ENCODE results near the gene TMC5.
"Not testable (repeated sequence)": the region's sequence is repeated elsewhere in the genome, so short reads cannot be mapped to it uniquely, and the experiment has no call there.

TMC5 gene, protein sequence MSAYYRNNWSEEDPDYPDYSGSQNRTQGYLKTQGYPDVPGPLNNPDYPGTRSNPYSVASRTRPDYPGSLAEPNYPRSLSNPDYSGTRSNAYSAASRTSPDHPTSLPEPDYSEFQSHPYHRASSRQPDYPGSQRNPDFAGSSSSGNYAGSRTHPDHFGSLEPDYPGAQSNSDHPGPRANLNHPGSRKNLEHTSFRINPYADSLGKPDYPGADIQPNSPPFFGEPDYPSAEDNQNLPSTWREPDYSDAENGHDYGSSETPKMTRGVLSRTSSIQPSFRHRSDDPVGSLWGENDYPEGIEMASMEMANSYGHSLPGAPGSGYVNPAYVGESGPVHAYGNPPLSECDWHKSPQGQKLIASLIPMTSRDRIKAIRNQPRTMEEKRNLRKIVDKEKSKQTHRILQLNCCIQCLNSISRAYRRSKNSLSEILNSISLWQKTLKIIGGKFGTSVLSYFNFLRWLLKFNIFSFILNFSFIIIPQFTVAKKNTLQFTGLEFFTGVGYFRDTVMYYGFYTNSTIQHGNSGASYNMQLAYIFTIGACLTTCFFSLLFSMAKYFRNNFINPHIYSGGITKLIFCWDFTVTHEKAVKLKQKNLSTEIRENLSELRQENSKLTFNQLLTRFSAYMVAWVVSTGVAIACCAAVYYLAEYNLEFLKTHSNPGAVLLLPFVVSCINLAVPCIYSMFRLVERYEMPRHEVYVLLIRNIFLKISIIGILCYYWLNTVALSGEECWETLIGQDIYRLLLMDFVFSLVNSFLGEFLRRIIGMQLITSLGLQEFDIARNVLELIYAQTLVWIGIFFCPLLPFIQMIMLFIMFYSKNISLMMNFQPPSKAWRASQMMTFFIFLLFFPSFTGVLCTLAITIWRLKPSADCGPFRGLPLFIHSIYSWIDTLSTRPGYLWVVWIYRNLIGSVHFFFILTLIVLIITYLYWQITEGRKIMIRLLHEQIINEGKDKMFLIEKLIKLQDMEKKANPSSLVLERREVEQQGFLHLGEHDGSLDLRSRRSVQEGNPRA

DNA sequence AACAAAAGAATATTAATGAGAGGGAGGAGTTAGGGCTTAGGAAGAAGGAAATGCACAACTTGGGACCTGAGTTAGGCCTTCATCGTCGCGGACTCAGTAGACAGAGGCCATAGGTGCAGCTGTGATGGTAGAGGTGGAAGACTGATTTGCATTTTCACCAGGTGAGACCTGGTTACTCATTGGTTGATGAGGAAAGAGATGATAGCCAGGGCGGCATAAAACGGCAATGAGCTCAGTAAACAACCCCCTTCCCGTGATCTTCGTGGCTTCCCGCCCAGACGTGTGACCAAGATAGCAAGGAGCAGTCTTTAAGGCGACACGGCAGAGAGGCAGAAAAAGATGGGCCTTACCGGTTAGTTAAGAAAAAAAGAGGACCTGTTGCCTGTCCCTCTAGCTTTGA lies at the start of gene TMC5:
TMC5 (plus strand) TSS at position 244 of the 400 bp plus-strand sequence. CDS start 22,156 bp downstream, outside the sequence.
- H3K27ac ChIP-seq, result no peak within 1 kb of the TSS
- no peak for TF ChIP-seq CTCF (IDR thresholded peaks at IDR 0.05)
- no peak for TF ChIP-seq ZFX (IDR thresholded peaks at IDR 0.05; ENCODE audit: borderline replicate concordance)

GRCh38 chr16:19372541-19372940 lies 45.1 kb upstream of the TMC5 start:
- H3K27ac ChIP-seq, result not testable (repeated sequence)

- no peak for TF ChIP-seq ZFX (IDR thresholded peaks at IDR 0.05; ENCODE audit: borderline replicate concordance)
- TF ChIP-seq CTCF (IDR thresholded peaks at IDR 0.05), result no peak
Observed at GRCh38 chr16:19374402-19374801, 43.3 kb upstream of the TMC5 start.

DNA sequence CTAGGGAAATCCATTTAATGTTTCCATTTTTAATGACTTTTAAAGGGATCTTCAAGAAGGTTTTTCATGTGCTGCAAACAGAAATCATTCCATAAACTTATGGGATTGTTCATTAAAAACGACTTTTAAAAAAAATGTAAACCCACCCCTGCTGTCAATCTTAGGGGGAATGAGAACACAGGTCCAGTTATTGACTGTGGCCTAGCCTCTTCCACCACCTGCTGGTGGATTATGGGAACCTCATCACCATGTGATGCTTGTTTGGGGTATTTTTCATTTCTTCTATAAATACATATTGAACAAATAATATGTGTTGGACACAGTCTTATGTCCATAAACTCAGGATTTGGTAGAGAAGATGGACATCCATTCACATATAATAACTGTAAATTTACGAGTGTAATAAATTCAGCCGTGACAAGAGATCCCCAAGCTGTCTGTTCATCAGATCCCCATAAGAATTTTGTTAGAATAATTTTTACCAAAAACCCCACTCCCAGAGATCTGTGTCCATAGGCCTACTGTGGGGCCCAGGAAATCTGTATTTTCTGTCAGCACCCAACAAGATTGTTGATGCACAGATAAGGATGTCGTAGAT lies 42.0 kb upstream of the TMC5 start:
- TF ChIP-seq ZFX (IDR thresholded peaks at IDR 0.05; ENCODE audit: borderline replicate concordance) (no peak), CTCF (IDR thresholded peaks at IDR 0.05) (peak; percentile 89)
- no peak overlapping the region for H3K27ac ChIP-seq

More at GRCh38 chr16:19374402-19374801, 43.3 kb upstream of the TMC5 start:
- H3K27ac ChIP-seq, result no peak overlapping the region

- TF ChIP-seq ZFX (IDR thresholded peaks at IDR 0.05; ENCODE audit: borderline replicate concordance), result no peak
- no peak for TF ChIP-seq CTCF (IDR thresholded peaks at IDR 0.05)
Observed at GRCh38 chr16:19377864-19378263, 39.8 kb upstream of the TMC5 start.

DNA sequence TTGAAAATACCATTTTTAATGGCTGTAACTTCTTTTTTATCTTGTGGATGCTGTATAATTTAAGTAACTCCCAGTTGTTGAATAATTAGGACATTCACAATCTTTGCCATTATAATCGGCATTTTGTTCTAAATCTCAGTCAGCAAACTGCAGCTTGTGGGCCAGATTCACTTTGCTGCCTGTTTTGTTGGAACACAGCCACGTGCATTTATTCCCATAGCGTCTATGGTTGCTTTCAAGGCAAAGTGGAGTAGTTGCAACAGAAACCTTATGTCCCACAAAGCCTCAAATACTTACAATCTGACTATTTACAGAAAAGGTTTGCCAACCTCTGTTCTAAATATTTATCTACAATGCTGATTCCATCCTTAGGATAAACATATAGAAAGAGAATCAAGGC lies 39.2 kb upstream of the TMC5 start:
- TF ChIP-seq CTCF (IDR thresholded peaks at IDR 0.05), result no peak
- no peak for TF ChIP-seq ZFX (IDR thresholded peaks at IDR 0.05; ENCODE audit: borderline replicate concordance)
- H3K27ac ChIP-seq, result no peak overlapping the region

More at GRCh38 chr16:19377864-19378263, 39.8 kb upstream of the TMC5 start:
- H3K27ac ChIP-seq, result no peak overlapping the region

- no peak for TF ChIP-seq ZFX (IDR thresholded peaks at IDR 0.05; ENCODE audit: borderline replicate concordance)
- TF ChIP-seq CTCF (IDR thresholded peaks at IDR 0.05), result no peak
- H3K27ac ChIP-seq, result no peak overlapping the region
Observed at GRCh38 chr16:19379838-19380237, 37.8 kb upstream of the TMC5 start.

Measured in 22Rv1 (cell line).